Activated T-helper 1 cell treated with anti-CD3 and anti-CD28 coated beads, Interleukin-12 subunit alpha, Interleukin-12 subunit beta, Interleukin-2, Interleukin-4 antibody, amounts not matched to agents 30 ng/mL and 10 ng/mL and 1 ng/mL, durations not matched to agents 14 hours and 24 hours and 36 hours (primary cell): ENCODE data around the gene C1orf115. TPM values are rescaled to one million over a fixed set of nuclear protein-coding genes. Genes with fewer than 3 reads are reported as not detected.

Experiments used
- DNase-seq: peaks from one replicate; pipeline ENCODE4 v3.0.0; 2021; ENCODE audit warnings: low spot score
- H3K27ac Mint-ChIP-seq: one replicate; pipeline ENCODE4 v1.8.0; 2021; ENCODE audit warnings: mild to moderate bottlenecking, mixed read lengths
- H3K27me3 Mint-ChIP-seq: one replicate; pipeline ENCODE4 v1.8.0; 2022; ENCODE audit warnings: mild to moderate bottlenecking, moderate library complexity, mixed read lengths; ENCODE audit not compliant: insufficient read depth
- H3K36me3 Mint-ChIP-seq: one replicate; pipeline ENCODE4 v1.8.0; 2021; ENCODE audit warnings: low read depth, mixed read lengths
- H3K4me1 Mint-ChIP-seq: one replicate; pipeline ENCODE4 v1.8.0; 2021; ENCODE audit warnings: low read depth, mixed read lengths
- H3K4me3 Mint-ChIP-seq: one replicate; pipeline ENCODE4 v1.8.0; 2021; ENCODE audit warnings: mild to moderate bottlenecking, moderate library complexity, mixed read lengths
- H3K9me3 Mint-ChIP-seq: one replicate; pipeline ENCODE4 v1.8.0; 2021; ENCODE audit warnings: mixed read lengths
- intact Hi-C: fragments of 100-400 bp; cut with micrococcal nuclease; formaldehyde crosslinking; loops from one replicate; pipeline ENCODE4 v1.15.1; 2024
- total RNA-seq: library from RNA; stranded (reverse); gene quantifications from 2 replicates; pipeline ENCODE4 v1.2.3, GENCODE V29; 2022

Gene C1orf115
- total RNA-seq, 1 donor from 2014 or later: 0.05 TPM

DNA sequence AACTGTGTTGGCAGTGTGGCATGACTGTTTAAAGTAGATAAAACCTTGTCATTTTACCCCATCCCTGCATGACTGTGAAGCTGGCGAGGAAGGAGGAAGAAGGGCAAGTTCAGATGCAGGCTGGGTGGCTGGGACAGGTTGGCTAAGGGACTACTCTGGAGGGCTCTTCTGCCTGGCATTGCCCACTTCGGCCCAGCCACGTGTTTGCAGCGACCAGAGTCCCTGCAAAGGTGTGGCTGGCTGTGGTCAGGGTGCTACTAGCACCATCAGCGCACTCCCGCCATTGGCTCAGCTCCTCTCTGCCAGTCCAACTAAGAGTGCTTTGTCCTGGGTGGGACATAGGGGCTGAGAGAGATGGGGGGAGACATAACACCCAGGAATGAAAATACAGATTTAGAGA lies 7.2 kb downstream of the C1orf115 start:
- peaks cover 14% of the 10 kb centered on the region for H3K27me3 Mint-ChIP-seq
- H3K36me3 Mint-ChIP-seq: no peaks in the 10 kb centered on the region
- H3K27ac Mint-ChIP-seq: no peak overlapping the region
- no peaks in the 10 kb centered on the region for H3K4me1 Mint-ChIP-seq
- DNase-seq: no peak
- no peak overlapping the region for H3K4me3 Mint-ChIP-seq
- no peaks in the 10 kb centered on the region for H3K9me3 Mint-ChIP-seq
- intact Hi-C loops: no loop called here

DNA sequence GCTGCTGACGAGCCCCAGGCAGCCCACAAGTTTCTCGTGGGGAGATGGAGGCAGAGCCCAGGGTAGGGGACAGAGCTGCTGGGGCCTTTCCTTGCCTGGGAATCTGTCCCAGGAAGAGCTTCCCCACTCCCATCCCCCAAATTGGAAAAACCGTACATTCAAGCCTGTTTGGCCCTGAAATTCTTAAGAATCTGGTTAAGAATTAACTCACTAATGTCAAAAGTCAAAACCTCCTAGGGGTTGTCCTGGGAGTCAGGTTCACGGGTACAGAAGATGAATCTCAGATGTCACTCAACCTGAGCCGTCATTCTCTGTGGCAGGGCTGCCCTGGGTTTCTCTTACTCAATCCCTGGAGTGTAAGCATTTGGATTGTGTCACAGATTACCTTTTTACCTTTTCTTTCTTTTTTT lies 8.4 kb downstream of the C1orf115 start:
- intact Hi-C loops: no loop called here
- no peak for DNase-seq
- Mint-ChIP-seq H3K9me3 (no peaks in the 10 kb centered on the region), H3K27me3 (peaks cover 6% of the 10 kb centered on the region), H3K4me1 (no peaks in the 10 kb centered on the region), H3K36me3 (no peaks in the 10 kb centered on the region), H3K27ac (no peak overlapping the region), H3K4me3 (no peak overlapping the region)

DNA sequence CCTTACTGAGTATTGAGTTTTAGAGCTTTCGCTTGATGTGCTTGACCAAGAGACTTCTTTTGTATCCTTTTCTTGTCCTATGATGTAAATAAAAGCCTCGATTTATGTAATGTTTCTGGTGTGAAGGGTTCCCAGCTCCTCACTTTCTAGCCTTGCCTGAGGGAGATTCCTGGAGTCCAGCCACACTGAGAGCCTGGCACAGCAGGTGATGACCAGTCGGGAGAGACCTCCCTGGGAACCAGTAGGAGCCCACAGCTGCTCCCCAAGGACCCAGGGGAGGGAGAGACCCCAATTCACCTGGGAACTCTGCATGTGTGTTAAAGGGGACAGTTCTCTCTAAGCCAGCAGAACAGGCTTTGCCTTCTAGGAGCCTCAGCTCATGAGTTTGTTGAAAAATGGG lies 8.9 kb downstream of the C1orf115 start:
- Mint-ChIP-seq H3K4me1 (no peaks in the 10 kb centered on the region), H3K9me3 (no peaks in the 10 kb centered on the region), H3K36me3 (no peaks in the 10 kb centered on the region), H3K27me3 (peaks cover 6% of the 10 kb centered on the region), H3K27ac (no peak overlapping the region), H3K4me3 (no peak overlapping the region)
- no peak for DNase-seq
- intact Hi-C loops: no loop called here

DNA sequence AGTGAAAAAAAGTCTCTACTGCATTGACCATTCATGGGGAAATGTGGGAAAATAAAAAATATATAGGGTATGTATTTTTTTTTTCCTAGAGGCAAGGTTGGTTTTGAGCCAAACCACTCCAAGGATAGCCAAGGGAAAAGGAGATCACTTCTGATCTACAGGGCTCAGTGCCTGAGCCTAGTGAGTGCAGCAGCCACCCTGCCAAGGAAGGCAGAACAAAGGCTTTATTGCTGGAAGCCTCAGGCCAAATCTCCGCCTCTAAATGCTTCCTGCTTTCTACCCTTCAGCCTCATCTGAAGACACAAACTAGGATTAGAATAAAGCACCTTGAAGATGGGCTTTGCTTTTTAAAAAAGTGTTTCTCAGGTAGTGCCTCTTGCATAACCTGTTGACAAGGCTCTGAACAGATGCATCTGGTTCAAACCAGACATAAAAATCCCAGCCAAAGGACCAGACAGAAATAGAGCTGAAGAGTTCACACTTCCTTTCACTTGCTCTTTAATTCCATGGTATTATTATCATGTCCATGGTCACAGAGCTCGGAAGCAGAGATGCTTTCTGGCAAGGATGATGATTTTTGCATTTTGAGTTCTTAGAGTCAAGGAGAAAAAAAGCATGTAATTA lies 10.5 kb downstream of the C1orf115 start:
- Mint-ChIP-seq H3K27ac (no peak overlapping the region), H3K36me3 (no peaks in the 10 kb centered on the region), H3K27me3 (peaks cover 6% of the 10 kb centered on the region), H3K4me3 (no peak overlapping the region), H3K4me1 (no peaks in the 10 kb centered on the region), H3K9me3 (no peaks in the 10 kb centered on the region)
- DNase-seq: no peak
- intact Hi-C loops: no loop called here

DNA sequence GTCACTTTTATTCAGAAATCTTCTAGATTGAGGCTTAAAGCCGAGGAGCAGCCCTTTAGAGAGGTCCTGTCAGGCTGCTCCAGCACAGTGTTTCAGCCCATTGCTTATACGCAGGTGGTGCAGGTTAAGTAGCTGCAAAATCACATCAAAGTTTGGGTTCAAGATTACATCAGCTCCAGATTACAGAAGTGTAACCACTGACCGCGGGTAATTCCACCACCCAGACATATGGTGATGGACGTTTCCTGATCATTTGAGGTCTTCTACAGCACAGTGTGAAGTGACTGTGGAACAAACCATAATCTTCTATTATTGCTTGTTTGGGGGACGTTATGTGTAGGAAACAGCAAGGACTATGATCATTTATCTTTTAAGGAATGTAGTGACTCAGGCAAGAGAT lies 11.8 kb downstream of the C1orf115 start:
- H3K36me3 Mint-ChIP-seq: no peaks in the 10 kb centered on the region
- H3K9me3 Mint-ChIP-seq: no peaks in the 10 kb centered on the region
- no peak overlapping the region for H3K4me3 Mint-ChIP-seq
- peaks cover 6% of the 10 kb centered on the region for H3K27me3 Mint-ChIP-seq
- H3K4me1 Mint-ChIP-seq: no peaks in the 10 kb centered on the region
- DNase-seq: no peak
- intact Hi-C loops: no loop called here
- H3K27ac Mint-ChIP-seq: no peak overlapping the region

DNA sequence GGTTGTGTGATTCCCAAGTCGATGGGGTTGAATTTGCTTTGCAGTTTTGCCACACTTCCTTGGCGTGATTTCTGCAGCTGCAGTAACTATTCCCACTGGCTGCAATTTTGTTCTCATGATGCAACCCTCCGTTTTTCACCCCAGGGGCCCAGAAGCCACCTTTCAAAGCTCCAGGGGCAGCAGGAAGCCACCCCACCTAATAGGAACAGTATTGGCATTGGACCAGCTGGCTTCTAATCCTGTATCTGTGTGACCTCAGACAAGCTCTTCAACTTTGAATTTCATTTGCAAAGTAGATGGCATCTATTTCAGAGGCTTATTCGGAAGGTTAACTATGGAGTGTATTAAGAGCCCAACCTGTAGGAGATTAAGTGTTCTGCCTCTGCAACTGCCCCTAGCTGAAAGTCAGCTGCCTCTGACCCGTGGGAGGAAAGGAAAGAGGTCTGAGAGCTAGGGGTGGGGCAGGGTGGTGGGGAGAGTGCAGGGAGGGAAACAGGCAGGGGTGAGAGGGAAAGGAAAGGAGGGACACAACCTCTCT lies 12.6 kb downstream of the C1orf115 start:
- no peak overlapping the region for H3K4me3 Mint-ChIP-seq
- H3K27me3 Mint-ChIP-seq: peaks cover 6% of the 10 kb centered on the region
- no peak overlapping the region for H3K27ac Mint-ChIP-seq
- no peaks in the 10 kb centered on the region for H3K9me3 Mint-ChIP-seq
- intact Hi-C loops: no loop called here
- no peaks in the 10 kb centered on the region for H3K4me1 Mint-ChIP-seq
- H3K36me3 Mint-ChIP-seq: no peaks in the 10 kb centered on the region
- no peak for DNase-seq

DNA sequence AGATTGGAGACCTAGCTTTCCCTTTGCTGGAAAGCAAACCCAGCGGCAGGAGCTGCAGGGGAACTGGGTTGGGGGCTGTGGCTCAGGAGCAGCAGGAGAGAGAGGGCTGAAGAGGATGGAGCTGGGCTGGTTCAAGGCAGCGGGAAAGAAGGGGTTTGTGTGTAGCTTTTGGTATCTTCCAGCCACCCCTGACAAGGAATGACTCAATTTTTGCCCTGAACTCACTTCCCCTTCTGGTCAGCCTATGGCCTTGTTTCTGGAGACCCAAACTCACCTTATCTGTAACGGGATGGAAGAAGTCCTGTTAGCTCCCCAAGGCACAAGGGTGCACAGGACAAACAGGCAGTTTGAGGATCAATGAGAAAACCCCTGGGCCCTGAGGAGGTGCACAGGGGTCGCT lies 13.1 kb downstream of the C1orf115 start:
- intact Hi-C loops: no loop called here
- Mint-ChIP-seq H3K36me3 (no peaks in the 10 kb centered on the region), H3K9me3 (no peaks in the 10 kb centered on the region), H3K27ac (no peak overlapping the region), H3K4me1 (no peaks in the 10 kb centered on the region), H3K4me3 (no peak overlapping the region), H3K27me3 (peaks cover 6% of the 10 kb centered on the region)
- no peak for DNase-seq

DNA sequence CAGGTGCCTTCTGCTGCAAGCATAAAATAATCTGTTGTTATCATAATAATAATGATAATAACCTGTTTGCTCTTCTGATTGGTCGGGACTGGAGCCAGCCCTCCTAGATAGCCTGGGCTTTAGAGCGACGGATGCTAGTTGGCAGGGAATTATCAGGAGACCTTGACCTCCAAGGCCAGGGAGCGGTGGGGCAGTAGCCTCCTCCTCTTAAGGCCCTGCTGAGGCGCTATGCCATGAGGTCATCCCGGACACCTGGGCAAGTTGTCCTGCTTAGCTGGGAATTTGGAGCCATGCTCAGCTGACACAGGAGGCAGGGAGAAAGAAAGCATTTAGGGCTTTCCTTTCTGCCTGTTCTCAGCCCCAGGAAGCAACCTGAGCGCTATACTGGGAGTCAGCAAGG lies 15.6 kb downstream of the C1orf115 start:
- intact Hi-C loops: no loop called here
- no peak for DNase-seq
- H3K9me3 Mint-ChIP-seq: no peaks in the 10 kb centered on the region
- H3K27ac Mint-ChIP-seq: no peak overlapping the region
- peaks cover 6% of the 10 kb centered on the region for H3K27me3 Mint-ChIP-seq
- H3K36me3 Mint-ChIP-seq: no peaks in the 10 kb centered on the region
- H3K4me3 Mint-ChIP-seq: no peak overlapping the region
- H3K4me1 Mint-ChIP-seq: no peaks in the 10 kb centered on the region

DNA sequence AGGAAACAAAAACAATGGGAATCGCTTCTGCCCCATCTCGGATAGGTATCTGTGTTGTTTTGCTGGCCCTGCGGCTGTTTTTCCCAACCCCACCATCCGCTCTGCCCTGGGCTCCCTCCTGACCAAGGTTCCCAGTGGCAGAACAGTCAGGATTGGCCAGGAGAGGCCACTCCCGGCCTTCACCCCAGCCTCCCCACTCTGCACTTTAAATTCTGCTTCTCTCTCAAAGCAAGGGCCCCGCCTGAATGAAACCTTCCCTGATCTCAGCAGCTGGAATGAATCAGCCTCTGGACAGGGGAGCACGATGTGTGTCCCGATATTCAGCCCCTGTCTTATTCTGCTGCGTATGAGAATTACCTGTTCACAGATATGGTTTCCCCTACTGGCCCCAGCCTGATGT lies 16.3 kb downstream of the C1orf115 start:
- no peak for DNase-seq
- intact Hi-C loops: no loop called here
- Mint-ChIP-seq H3K9me3 (no peaks in the 10 kb centered on the region), H3K27me3 (peaks cover 5% of the 10 kb centered on the region), H3K4me1 (no peaks in the 10 kb centered on the region), H3K27ac (no peak overlapping the region), H3K36me3 (no peaks in the 10 kb centered on the region), H3K4me3 (no peak overlapping the region)

DNA sequence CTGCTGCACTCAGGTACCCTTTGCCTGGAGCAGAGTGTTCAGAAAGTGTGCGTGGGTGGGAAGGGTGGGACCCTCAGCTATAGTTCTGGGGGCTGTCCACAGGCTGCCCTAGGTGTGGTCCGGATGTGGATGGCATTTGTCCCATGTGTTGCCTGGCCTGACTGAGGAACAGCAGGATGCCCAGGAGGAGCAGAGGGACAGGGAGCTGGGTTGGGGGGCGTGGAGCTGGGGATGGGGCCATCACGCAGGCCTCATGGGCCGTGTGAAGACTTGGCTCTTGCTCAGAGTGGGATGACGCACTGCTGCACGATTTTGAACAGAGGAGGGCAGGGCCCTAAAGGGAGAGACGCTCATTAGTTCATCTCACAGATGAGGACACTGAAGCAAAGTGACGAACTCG lies 17.0 kb downstream of the C1orf115 start:
- Mint-ChIP-seq H3K27ac (no peak overlapping the region), H3K36me3 (no peaks in the 10 kb centered on the region), H3K4me3 (no peak overlapping the region), H3K27me3 (no peaks in the 10 kb centered on the region), H3K9me3 (no peaks in the 10 kb centered on the region), H3K4me1 (no peaks in the 10 kb centered on the region)
- intact Hi-C loops: no loop called here
- DNase-seq: no peak

DNA sequence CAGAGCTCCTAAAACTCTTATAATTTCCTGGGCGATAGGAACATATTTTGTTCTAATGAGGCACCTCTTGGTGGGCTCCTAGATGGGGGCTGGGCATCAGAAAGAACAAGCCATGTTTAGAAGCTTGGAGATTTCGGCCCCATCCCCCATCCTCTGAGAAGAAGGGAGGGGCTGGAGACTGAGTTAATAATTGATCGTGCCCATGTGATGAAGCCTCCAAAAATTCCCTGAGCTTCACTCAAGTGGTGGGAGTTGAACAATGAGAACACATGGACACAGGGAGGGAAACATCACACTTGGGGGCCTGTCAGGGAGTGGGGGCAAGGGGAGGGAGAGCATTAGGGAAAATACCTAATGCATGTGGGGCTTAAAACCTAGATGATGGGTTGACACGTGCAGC lies 18.1 kb downstream of the C1orf115 start:
- Mint-ChIP-seq H3K36me3 (no peaks in the 10 kb centered on the region), H3K9me3 (no peaks in the 10 kb centered on the region), H3K4me3 (no peak overlapping the region), H3K27me3 (no peaks in the 10 kb centered on the region), H3K4me1 (no peaks in the 10 kb centered on the region), H3K27ac (no peak overlapping the region)
- DNase-seq: no peak
- intact Hi-C loops: no loop called here

DNA sequence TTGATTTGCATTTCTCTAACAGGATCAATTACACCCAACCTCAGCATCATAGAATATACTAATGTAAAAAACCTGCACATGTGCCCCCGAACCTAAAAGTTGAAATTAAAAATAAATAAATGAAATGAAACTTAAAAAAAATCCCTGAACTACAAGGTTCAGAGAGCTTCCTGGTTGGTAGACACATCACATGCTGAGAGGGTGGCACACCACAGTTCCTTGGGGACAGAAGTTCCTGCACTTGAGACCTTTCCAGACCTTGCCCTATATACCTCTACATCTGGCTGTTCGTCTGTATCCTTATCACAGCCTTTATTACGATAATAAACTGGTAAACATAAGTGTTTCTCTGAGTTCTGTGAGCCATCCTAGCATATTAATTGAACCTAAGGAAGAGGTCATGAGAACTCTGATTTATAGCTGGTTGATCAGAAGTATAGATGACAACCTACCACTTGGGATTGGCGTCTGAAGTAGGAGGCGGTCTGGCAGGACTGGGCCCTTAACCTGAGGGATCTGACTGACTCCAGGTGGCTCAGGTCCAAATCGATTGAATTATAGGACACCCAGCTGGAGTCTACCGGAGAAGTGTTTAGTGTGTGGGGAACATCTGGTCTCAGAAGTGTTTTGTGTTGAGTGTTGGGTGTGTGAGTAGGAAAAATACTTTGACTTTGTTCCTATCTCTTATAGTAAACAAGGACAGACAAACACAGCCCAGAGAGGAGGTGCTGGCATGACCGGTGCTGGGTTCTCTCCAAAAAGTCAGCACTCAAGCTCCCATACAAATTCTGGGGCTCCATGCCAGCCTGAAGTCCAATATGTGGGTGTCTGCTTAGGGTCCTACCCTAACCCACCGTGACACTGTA lies 19.0 kb downstream of the C1orf115 start:
- no peak overlapping the region for H3K4me3 Mint-ChIP-seq
- intact Hi-C loops: no loop called here
- H3K4me1 Mint-ChIP-seq: no peaks in the 10 kb centered on the region
- H3K27ac Mint-ChIP-seq: no peak overlapping the region
- no peaks in the 10 kb centered on the region for H3K9me3 Mint-ChIP-seq
- no peak for DNase-seq
- no peaks in the 10 kb centered on the region for H3K36me3 Mint-ChIP-seq
- H3K27me3 Mint-ChIP-seq: no peaks in the 10 kb centered on the region

DNA sequence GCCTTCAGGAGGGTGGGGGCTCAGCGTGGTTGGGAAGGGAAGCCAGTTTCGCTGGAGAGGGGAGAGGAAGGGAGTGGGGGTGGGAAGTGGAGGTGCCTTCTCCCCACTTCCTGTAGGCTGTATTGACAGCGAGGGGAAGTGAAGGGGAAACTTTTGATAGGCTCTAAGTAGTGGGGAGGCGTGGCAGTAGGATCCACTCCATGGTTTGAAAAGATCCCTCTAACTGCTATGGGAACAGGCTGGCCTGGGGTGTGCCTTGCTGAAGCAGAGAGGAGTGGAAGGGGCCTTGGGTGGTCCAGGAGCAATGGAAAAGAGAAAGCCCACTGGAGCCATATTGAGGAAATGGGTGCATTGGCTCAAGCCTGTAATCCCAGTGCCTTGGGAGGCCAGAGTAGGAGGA lies 20.2 kb downstream of the C1orf115 start:
- Mint-ChIP-seq H3K36me3 (no peaks in the 10 kb centered on the region), H3K4me1 (no peaks in the 10 kb centered on the region), H3K9me3 (no peaks in the 10 kb centered on the region), H3K27me3 (no peaks in the 10 kb centered on the region), H3K4me3 (no peak overlapping the region), H3K27ac (no peak overlapping the region)
- DNase-seq: no peak
- intact Hi-C loops: no loop called here
